ENCODE data around the gene CRYBG2.

DNA sequence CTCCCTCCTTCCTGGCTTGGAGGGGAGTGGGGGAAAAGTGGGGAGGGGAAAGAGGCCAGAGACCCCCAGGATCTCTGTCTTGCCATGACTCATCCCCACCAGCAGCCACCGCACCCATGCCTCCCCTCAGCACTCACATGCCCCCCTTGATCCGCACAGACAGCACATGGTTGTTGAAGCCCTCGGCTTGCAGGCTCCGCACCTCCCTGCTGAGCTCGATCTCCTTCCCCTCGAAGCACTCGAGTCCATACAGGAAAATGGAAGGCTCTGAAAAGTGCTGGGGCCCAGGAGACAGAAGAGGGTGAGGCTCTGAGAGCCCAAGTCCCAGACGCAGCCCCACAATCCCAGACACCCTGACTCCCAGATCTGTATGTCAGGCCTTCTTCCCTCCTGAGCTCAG lies 25.3 kb downstream of the CRYBG2 start:
- TF ChIP-seq, protein P1, sequence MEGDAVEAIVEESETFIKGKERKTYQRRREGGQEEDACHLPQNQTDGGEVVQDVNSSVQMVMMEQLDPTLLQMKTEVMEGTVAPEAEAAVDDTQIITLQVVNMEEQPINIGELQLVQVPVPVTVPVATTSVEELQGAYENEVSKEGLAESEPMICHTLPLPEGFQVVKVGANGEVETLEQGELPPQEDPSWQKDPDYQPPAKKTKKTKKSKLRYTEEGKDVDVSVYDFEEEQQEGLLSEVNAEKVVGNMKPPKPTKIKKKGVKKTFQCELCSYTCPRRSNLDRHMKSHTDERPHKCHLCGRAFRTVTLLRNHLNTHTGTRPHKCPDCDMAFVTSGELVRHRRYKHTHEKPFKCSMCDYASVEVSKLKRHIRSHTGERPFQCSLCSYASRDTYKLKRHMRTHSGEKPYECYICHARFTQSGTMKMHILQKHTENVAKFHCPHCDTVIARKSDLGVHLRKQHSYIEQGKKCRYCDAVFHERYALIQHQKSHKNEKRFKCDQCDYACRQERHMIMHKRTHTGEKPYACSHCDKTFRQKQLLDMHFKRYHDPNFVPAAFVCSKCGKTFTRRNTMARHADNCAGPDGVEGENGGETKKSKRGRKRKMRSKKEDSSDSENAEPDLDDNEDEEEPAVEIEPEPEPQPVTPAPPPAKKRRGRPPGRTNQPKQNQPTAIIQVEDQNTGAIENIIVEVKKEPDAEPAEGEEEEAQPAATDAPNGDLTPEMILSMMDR (IDR thresholded peaks at IDR 0.05): no peak
- TF ChIP-seq POLR2A (IDR thresholded peaks at IDR 0.05) (no peak), EP300 (IDR thresholded peaks at IDR 0.05) (no peak)

All from tibial nerve (tissue), 4 donors.